Fibroblast of skin of left quadriceps (primary cell): ENCODE measurements around the gene IKZF3.
"Not testable (repeated sequence)": the region's sequence is repeated elsewhere in the genome, so short reads cannot be mapped to it uniquely, and the experiment has no call there.

ENCODE experiments used
- DNase-seq, 2 experiments: peaks; one replicate each; pipeline ENCODE4 v3.0.0-alpha.2; 2013; ENCODE audit warnings: low read depth in 2 of 2

The IKZF3 gene

GRCh38 chr17:39740357-39741111, 123.6 kb downstream of the IKZF3 start:
- peak in 1 of 2 experiments; percentile 24 for DNase-seq

GRCh38 chr17:39739885-39740356, 124.2 kb downstream of the IKZF3 start:
- no peak for DNase-seq

- DNase-seq = no peak
Measured at GRCh38 chr17:39738983-39739884, 124.9 kb downstream of the IKZF3 start.

- DNase-seq = no peak
Measured at GRCh38 chr17:39738568-39738901, 125.6 kb downstream of the IKZF3 start.

- no peak for DNase-seq
Measured at GRCh38 chr17:39737760-39738567, 126.1 kb downstream of the IKZF3 start, which contains the start of gene GRB7. TSS of gene GRB7 (plus strand) at chr17:39737938. CDS start at chr17:39742302, 4,364 bp downstream.

- no peak for DNase-seq
Measured at GRCh38 chr17:39737206-39737759, 126.8 kb downstream of the IKZF3 start.

GRCh38 chr17:39736319-39737165, 127.6 kb downstream of the IKZF3 start:
- DNase-seq = no peak

- no peak for DNase-seq
Measured at GRCh38 chr17:39735882-39736281, 128.2 kb downstream of the IKZF3 start.

- no peak for DNase-seq
Measured at GRCh38 chr17:39732586-39732985, 131.5 kb downstream of the IKZF3 start.

GRCh38 chr17:39730095-39730921, 133.8 kb downstream of the IKZF3 start, which contains the start of gene MIEN1:
TSS of gene MIEN1 (minus strand) at chr17:39730532. CDS start at chr17:39730495, 37 bp downstream.
- peak; percentile 46 to 58 for DNase-seq

- no peak for DNase-seq
Measured at GRCh38 chr17:39729280-39729851, 134.7 kb downstream of the IKZF3 start.

GRCh38 chr17:39727556-39727955, 136.6 kb downstream of the IKZF3 start:
- DNase-seq = no peak

- DNase-seq = no peak
Measured at GRCh38 chr17:39726617-39727016, 137.5 kb downstream of the IKZF3 start.

- not testable (repeated sequence) for DNase-seq
Measured at GRCh38 chr17:39725923-39726322, 138.2 kb downstream of the IKZF3 start.

GRCh38 chr17:39724731-39725130, 139.4 kb downstream of the IKZF3 start:
- DNase-seq = no peak

- DNase-seq = no peak
Measured at GRCh38 chr17:39722965-39723848, 140.9 kb downstream of the IKZF3 start.

GRCh38 chr17:39722104-39722503, 142.0 kb downstream of the IKZF3 start:
- no peak for DNase-seq
